GM21526 (cell line): ENCODE measurements around the gene LRIT3.

Experiments used
- ATAC-seq: cut with Tn5 transposase; IDR thresholded peaks from one replicate; pipeline ENCODE4 v1.9.1; 2021; ENCODE audit warnings: moderate library complexity; ENCODE audit not compliant: unreplicated experiment, low FRiP score

LRIT3 gene, protein sequence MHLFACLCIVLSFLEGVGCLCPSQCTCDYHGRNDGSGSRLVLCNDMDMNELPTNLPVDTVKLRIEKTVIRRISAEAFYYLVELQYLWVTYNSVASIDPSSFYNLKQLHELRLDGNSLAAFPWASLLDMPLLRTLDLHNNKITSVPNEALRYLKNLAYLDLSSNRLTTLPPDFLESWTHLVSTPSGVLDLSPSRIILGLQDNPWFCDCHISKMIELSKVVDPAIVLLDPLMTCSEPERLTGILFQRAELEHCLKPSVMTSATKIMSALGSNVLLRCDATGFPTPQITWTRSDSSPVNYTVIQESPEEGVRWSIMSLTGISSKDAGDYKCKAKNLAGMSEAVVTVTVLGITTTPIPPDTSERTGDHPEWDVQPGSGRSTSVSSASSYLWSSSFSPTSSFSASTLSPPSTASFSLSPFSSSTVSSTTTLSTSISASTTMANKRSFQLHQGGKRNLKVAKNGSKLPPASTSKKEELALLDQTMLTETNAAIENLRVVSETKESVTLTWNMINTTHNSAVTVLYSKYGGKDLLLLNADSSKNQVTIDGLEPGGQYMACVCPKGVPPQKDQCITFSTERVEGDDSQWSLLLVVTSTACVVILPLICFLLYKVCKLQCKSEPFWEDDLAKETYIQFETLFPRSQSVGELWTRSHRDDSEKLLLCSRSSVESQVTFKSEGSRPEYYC

DNA sequence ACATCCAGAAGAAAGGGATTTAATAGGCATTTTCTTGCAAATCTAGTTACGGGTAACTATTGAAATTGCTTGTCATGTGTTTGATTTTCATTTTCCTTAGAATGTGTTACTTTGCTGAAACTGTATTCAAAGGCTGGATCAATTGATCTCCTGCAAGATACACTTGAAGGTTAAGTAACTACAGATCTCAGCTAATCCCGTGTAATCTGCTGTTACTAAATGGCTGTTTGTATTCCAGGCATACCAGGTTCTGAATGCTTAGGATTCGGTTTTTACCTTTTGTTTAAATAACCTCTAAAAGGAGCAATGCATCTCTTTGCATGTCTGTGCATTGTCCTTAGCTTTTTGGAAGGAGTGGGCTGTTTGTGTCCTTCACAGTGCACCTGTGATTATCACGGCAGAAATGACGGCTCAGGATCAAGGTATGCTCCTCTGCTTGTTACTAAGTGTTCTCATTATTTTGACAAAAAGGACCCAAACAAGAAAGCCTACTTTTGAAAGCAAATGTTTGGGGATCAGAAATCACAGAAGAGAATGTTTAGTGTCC, at the start of gene LRIT3:
LRIT3 (plus strand) TSS at position 212 of the 547 bp plus-strand sequence; CDS start at position 307, 95 bp downstream.
- no peak for ATAC-seq

DNA sequence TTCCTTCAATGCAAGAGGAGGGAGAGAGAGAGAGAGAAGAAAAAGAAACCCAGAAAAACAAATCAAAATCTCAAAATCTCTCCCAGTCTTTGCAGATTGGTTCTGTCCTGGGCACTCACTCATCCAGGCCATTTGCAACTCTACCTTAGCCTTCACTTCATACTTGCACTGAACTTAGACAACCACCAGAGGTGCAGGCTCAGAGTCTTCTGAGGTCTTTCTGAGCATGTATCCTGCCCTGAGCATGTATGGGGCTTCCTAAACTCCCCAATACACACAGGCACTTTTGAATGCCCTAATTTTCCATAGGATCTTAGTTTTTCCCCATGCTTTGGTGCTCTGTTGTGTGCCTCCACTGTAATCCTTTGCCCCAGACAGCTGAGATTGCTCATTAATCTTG, 49.0 kb upstream of the LRIT3 start:
- no peak for ATAC-seq

DNA sequence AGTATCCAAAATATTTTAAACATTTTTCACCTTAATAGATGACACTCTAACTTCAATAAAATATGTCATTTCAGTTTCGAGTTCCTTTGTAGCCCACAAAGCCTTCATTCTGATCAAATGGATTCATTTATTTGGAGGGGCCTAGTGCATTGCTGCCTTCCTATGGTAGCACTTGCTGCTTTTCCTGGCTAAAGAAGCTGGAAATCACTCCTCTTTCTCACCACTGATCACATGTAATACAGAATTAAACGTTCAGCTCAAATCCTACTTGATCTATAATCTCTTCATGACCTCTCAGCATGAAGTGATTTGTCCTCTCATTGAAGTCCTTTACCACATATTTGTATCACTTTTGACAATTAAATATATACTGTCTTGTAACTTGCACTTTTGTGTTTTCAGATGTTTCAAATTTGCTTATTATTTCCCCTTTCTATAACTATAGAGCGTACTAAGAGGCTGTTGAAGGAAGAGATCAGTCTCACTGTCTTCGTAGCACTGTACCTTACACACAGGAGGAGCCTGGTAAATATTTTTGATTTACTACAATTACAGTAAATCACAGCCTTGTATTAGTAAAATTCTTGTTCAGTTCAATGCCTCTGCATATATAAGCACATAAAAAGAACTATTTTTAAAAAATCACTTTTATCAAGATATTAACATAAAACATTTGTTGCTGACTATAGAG, 46.7 kb upstream of the LRIT3 start:
- no peak for ATAC-seq

DNA sequence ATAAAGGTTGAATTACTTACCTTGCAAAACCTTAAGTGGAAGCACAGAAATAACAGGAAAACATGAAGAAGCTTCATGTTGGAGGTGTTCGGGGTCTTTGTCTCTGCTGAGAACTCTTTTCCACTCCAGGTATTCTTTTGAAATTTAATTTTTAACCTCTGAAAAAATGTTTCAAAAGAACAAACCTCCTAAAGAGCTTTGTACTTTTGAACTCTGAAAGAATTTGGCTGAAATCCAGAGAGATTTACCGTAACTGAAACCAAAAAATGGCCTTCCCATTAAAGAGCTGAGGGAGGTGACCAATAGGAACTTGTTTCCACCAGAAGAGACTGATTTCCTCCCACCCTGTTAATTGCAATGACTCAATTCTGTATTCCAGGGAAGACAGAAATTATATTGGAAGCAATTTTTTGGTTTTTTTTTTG, 46.0 kb upstream of the LRIT3 start, which contains the start of gene CFI:
CFI (minus strand) TSS at position 105 of the 425 bp plus-strand sequence; CDS start at position 77, 28 bp downstream.
- no peak for ATAC-seq

DNA sequence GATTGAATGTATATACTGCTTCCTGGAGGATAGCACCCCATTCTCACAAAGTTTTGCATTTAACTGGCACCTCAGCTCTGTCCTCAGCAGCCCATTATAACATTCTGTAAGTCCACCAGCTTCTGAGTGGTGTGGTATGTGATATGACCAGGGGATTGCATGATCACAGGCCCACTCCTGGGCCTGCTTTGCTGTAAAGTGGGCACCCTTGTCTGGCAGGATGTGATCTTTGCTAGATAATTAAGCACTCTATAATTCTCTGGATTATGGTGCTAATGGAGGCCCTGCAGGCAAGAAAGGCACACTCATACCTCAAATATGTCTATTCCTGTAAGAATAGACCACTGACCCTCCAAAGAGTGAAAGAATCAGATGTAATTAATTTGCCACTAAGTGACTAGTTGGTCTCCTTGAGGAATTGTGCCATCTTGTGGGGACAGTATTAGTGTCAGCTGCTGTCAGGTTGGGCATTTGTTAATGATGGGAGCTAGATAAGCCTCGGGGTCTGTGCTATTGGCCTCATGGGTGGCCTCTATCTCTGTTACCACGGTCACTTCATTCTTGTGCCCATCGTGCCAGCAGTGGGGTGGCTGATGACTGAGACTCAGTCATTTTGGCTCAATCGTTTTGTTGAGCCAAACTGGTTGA, 43.9 kb upstream of the LRIT3 start:
- ATAC-seq = peak; percentile 71

DNA sequence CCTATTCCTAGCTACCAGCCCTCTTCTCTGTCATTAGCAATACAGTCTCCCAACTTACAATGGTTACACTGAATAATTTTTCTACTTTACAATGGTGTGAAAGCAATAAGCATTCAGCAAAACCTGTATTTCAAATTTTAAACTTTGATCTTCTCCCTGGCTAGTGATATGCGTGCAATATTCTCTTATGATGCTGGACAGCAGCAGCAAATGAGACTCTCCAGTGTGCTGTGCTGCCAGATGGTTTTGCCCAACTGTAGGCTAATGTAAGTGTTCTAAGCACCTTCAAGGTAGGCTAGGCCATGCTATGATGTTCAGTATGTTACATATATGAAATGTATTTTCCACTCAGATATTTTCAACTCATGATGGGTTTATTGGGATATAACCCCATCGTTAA, 38.3 kb upstream of the LRIT3 start:
- ATAC-seq = no peak

DNA sequence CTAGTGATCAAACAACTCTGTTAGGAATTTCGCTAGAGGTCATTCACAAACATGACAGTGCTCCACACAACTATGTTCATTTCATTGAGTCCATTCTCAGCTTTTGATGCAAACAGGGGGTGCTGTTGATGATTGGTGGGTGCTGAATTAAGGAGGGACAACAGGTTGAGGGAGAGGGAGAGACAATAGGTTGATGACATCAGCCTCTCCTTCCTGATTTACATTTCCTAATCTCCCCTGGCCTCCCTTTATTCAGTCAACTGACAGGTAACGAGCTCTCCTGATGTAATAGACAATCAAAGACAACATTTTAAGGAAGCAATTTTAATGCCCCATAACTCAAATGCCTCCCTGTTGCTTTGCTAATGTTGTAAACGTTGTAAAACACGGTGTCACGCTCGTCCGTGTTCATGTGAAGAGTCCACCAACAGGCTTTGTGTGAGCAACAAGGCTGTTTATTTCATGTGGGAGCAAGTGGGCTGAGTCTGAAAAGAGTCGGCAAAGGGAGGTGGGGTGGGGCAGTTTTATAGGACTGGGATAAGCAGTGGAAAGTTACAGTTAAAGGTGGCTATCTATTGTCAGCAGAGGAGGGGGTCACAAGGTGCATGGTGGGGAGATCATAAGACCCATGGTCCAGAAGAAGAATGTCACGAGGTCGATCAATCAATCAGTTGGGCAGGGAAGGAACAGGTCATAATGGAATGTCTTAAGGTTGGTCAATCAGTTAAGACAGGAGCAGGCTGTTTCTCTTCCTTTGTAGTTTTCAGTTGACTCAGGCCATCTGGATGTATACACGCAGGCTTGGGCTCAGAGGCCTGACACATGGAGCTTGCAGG, 37.1 kb upstream of the LRIT3 start:
- ATAC-seq = no peak

DNA sequence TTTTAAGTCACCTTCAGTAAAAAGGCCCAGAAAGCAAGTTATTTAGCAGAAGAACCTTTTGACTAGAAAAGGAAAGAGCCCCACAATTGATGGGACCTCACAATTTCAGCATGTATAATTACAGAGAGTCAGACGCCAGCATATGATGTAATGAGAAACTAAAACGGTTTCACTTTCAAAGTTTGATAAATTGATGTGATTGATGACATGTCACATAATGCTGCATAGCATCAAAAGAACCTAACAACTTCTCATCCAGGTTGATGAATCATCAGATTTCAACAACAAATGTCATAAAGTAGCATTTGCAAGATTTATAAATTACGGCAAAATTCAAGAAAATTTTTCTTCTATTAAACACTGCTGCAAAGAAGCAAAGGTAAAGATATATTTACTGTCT, 36.2 kb upstream of the LRIT3 start:
- ATAC-seq = no peak

DNA sequence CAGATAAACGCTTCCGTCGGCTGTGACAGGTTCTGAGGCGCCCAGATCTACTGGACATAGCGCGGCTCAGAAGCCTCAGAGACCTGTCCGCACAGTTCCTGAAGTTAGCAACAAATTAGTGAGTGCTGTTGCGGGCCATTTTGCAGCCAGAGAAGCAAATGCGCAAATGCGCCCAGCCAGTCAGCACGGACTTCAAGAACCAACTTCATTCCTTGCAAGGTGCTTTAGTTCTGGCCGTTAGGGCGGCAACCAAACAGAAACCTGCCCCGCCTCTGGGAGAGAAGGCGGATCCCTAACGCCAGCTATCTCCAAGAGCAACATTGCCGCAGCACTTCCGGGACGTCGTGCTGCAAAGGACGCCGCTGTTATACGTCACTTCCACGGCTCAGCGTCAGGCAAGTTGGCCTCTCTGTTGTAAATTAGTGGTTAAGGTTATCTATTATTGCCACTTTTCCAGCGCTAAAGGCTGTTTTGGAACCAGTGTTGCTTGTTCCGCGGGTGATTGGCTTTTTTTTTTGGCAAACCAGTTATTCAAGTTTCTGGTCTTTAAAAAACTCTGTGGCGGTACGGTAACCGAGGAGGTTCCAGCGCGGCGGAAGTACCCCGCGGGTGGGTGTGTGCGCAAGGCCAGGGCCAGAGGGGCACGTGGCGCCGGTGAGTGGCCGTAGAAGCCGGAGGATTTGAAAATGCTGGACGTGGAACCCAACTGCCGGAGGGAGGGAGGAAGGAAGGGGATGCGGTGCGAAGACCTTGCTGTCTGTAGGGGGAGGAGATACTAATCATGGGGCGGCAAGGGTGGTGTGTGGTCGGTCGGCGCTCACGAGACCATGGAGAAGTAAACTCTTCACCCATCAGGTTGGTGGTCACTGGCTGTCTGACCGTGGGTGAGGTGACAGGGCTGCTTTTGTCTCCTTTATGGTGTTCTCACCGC, 32.5 kb upstream of the LRIT3 start, which contains the start of gene GAR1:
GAR1 (plus strand) TSS at position 612 of the 931 bp plus-strand sequence. CDS start 403 bp downstream, outside the sequence.
- peak; percentile 99 for ATAC-seq

DNA sequence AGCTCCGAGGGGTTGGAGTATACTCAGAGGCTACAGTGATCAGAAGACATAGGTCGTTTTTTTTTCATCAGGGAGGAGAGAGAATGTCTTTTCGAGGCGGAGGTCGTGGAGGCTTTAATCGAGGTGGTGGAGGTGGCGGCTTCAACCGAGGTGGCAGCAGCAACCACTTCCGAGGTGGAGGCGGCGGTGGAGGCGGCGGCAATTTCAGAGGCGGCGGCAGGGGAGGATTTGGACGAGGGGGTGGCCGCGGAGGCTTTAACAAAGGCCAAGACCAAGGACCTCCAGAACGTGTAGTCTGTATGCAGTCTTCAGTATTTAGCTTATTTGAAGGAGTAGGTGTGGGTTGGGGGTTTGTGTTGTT, 31.8 kb upstream of the LRIT3 start:
- no peak for ATAC-seq

DNA sequence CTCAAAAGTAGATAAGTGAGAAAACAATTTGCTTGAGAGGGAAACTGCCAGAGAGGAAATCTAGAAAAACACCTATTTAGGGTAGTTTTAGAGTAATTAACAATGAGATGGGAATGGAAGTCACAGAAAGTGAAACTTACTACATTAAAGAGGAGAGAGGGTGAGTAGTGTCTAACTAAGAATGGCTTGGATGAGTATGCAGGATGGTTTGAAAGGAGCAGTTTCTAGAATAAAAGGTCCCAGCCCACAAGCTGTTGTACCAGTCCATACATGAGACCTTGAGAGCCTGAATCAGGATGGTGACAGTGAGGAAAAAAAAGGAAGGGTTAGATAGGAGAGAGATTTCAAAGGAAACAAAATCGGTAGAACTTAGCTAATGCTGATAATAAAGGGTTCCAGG, 31.0 kb upstream of the LRIT3 start:
- ATAC-seq = no peak

DNA sequence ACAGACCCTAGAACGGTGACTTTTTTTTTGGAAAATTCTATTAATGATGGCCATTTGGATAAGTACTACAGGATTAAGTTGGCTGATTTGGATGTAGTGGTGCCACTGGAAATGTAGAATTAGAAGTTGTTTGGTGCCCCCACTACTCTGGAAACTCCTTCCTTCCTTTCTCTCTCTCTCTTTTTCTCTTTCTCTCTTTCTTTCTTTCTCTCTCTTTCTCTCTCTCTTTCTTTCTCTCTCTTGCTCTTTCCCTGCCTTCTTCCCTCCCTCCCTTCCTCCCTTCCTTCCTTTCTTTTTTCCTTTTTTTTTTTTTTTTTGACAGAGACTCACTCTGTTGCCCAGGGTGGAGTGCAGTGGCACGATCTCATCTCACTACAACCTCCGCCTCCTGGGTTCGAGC, 29.6 kb upstream of the LRIT3 start:
- no peak for ATAC-seq

DNA sequence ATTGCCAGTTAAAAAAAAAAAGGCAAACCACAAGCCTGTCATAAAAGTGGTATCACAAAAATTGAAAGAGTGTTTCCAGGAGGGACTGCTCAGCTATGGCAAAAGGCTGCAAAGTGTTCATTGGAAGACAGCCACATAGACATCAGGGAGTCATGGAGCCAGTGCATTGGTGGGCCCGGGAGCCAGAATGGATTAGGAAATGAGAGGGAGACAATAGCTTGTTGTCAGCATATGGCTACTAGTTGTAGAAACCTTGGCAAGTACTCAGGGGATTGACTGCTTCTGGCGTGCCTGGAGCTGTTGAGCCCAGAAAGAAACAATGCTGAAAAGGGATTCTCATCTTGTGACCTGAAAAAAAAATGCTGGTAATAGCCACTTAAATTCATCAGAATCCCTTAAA, 27.3 kb upstream of the LRIT3 start:
- ATAC-seq = no peak

DNA sequence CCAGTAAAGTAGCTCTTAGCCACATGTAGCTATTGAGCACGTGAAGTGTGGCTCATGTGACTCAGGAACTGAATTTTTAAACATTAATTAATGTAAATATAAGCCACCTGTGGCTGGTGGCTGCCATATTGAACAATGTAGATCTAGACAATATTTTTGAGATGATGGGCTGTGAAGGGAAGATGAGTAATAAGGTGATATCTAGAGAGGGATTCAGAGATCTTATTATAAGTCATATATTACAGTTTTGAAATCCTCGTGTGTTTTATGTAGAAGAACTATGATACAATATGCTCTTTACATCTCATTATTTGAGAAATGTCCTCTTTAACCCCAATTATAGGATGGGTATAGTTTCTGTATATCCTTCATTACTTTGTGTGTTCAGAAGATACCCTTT, 26.7 kb upstream of the LRIT3 start:
- ATAC-seq = no peak

DNA sequence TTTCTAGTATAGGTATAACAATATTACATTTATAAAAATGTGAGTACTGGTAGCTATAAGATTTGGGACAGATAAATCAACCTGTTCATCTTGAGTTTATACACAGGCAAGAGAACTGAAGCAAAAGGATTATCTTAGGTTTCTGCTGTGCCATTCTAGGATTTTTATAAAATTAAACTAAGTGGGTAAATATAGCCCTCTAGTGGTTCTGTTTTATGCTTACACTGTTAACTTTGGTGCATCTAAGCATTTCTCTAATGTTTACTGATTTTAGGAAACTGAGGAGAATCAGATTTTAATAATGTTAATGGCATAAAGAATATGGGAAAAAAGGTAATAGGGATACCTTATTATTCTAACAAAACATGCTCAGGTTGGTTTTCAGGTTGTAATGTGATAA, 21.2 kb upstream of the LRIT3 start:
- ATAC-seq = no peak

DNA sequence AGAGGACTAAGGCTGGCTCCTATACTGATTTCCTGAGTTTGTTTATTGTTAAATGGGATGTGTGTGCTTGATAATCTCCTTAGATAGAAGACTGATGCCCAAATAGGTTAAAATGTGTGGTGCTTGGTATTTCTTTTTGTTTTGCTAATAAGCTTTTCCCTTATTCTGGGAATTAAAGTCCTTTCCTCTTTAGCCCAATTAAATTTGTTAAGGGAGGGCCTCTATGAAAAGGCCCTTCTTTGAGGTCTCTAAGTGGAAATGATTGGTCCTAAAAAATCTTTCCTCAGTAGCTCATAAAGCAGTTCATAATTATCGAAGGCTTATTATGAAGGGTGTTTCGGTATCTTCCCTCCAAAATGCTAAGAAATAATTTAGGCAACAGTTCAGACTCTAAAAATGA, 20.2 kb upstream of the LRIT3 start, which contains the start of gene RRH:
RRH (plus strand) TSS at position 301 of the 400 bp plus-strand sequence; CDS start at position 357, 56 bp downstream.
- no peak for ATAC-seq

DNA sequence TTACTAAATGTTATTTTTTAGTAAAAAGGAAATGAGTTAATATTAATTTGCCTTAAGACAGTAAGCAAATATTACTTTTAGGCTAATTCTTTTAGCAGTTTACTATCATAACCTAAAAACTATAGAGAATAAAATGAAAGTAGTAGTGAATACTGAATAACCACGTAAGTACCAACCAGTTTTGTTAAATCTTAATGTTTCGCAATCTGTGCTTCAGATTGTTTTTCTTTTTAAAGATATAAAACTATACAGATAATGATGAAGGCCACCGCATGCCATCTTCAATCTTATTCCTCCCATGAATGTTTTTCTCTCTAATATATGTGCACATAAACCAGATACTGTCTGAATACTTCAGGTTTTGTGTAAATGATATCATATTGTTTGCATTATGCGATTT, 14.2 kb upstream of the LRIT3 start:
- ATAC-seq = no peak

DNA sequence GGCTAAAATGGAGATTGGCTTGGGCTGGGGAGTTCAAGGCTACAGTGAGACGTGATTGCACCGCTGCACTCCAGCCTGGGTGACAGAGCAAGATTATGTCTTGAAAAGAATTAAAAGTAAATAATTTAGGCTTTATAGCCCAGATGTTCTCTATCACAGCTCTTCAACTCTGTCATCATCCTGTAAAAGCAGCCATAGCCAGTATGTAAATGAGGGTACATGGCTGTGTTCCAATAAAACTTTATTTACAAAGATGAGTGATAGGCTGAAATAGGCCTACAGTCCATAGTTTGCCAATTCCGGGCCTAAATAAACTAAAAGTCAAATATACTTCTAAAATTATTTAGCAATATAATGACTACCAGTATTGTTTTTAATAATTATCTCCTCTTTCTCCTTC, 10.9 kb upstream of the LRIT3 start:
- no peak for ATAC-seq
